Measurements from ENCODE around the gene CDH13. TPM values are rescaled to one million over a fixed set of nuclear protein-coding genes. Genes with fewer than 3 reads are reported as not detected.

Gene CDH13
- polyA plus RNA-seq, 10 donors: 32.5 to 56.9 (median 47.0) TPM

- no peak for DNase-seq
These were observed 592.5 kb downstream of the CDH13 start for GRCh38 chr16:83219285-83219684.

- DNase-seq: no peak
These were observed 593.3 kb downstream of the CDH13 start for GRCh38 chr16:83220066-83220465.

DNA sequence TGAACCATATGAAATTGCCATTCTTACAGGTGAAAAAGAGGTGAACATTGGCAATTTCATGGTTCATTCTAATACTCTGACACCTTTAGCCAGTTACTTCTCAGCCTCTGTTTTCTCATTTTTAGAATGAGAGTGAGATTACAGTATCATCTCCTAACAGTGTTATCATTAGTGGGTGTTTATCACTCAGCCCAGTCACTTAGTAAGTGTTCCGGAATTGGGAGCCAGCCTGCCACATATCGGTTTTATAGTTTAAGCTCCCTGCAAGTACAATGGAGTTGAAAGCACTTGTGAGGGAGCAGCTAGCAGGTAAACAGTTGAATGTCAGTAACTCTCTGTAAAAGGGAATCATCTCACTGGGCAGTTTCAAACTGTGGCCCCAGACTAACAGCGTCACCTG lies 597.9 kb downstream of the CDH13 start:
- DNase-seq: no peak

GRCh38 chr16:83227336-83227735 lies 600.6 kb downstream of the CDH13 start:
- DNase-seq: no peak

- DNase-seq: peak in 1 of 3 donors; percentile 3
These were observed 605.0 kb downstream of the CDH13 start for GRCh38 chr16:83231729-83232128.

- no peak for DNase-seq
These were observed 606.4 kb downstream of the CDH13 start for GRCh38 chr16:83233153-83233552.

DNA sequence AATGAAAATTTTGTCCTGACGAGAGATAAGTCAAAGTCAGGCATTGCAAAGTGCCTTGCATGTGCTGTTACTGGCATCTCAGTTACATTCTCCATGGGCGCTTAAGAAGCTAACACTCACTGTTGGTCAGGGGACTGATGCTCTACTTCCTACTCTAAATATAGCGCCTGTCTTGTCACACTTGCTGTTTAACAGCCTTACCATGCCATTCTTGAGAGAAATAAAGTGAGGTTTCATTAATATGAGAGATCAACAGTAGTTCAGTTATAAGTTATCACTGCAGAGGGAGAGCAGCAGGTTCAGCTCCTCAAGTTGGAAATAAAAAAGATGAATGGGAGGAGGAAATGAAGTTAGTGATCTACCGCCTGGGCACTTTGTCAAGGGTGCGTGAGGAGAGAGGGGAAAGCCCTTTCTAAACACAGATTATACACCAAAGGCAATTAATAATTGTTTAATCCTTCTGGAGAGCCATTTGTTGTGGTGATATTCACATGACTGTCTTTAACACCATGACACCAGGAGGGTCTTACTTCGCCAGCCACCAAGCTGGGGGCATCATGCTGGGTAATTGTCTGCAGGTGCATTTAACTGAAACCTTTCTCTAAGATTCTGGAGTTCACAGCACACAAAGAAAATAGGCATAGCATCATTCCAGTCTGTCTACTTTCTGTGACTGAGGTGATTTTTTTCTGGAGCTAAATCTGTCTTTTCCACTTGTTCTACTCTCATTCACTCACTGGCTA lies 612.4 kb downstream of the CDH13 start:
- no peak for DNase-seq

DNA sequence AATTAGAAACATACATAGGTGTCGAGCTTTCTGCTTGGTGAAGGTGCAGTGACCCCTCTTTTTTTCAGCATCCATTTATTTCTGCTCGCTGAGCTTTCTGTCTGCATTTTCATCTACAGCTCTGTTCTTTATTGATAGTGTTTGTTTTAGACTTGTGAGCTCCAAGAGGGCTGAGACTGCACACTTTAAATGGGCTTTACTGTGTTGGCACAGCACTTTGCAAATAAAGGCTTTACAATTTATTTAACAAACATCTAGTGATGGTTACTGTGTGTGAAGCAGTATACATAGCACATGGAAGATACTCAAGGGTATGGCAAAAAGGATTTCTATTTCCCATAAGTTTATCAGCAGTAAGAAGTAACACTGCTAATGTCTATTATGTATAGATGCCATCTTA lies 617.3 kb downstream of the CDH13 start:
- DNase-seq: no peak

- DNase-seq: no peak
These were observed 618.3 kb downstream of the CDH13 start for GRCh38 chr16:83245061-83245460.

DNA sequence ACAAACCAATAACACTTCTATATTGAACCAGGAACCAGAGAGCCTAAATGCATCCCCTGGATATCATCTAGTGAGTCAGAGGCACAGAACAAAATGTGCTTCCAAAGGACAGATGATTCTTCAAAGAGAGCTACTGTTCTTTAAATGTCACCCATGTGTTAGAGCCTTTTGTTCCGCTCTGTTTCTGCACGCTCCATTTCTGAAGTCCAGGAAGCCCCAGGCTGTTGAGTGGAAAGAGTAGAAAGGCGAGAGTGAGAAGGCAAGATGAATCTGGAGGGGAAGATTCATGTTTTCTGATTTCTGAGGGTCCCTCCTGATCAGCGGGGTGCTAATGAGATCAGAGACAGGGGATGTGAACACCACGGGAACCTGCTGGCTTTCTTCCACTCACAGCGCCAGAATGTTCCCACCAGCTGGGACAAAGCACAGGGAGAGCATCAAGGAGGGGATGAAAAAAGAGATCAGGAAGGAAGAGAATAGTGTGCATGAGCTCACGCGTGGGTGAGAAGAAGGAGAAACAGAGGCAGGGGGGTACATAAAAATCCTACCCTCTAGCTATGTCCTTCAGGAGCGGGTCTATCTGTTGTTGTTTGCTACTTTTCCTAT lies 621.1 kb downstream of the CDH13 start:
- DNase-seq: peak in 1 of 3 donors; percentile 10

DNA sequence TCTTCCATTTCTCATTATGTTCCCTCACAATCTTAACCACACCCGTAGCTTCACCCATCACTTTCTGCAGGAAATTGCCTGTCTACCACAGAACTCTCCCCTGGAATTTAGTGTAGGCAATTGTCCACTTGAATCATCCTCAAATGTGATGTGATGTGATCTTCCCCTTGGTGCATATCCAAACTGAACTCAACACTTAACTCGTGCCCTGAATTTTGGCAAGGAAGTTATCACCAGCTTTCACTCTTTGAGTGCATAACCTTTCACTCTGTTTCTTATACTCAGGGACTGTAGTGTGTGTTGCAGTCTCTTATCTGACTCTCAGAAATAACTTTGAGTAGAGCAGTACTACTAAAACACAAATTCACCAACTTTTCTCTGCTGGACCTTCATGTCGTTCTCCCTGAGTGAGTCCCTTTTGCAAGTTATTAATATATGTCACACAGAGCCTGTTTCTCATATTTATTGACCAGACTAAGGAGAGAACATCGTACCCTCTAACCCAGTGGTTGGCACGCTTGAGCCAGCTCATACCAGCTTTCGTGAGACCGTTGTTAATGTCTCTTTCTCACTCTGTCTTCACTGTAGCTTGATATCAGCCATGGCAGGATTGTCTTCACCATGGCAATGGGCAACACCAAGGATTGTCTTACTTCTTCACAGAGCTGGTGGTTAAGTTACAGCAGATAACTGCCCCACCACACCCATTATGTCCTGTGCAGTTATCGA lies 622.1 kb downstream of the CDH13 start:
- no peak for DNase-seq

- DNase-seq: no peak
These were observed 626.8 kb downstream of the CDH13 start for GRCh38 chr16:83253521-83253920.

DNA sequence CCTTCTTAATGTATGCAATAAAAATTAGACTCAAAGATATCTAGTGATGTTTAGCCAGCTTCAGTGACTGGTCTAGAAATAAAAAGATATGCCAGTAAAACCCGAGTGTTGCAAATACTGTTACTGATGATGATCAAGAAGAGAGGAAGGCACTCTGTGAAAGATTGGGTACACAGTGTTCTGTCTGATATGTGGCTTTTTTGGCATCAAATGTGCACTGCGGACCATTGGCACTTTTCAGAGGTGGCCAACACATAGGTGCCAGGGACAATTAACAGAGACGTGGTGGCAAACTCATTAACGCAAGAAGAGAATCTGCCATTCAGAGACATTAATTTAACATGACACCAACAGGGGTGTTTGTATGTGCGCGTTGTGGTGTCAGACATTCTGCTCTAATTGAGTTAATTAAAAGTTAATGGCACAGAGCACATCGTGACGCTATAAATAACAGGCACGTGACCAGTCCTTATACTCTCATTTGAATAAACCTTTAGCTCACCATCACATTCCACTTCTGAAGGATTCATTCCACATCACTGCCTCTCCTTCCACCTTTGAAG lies 631.7 kb downstream of the CDH13 start:
- DNase-seq: no peak

DNA sequence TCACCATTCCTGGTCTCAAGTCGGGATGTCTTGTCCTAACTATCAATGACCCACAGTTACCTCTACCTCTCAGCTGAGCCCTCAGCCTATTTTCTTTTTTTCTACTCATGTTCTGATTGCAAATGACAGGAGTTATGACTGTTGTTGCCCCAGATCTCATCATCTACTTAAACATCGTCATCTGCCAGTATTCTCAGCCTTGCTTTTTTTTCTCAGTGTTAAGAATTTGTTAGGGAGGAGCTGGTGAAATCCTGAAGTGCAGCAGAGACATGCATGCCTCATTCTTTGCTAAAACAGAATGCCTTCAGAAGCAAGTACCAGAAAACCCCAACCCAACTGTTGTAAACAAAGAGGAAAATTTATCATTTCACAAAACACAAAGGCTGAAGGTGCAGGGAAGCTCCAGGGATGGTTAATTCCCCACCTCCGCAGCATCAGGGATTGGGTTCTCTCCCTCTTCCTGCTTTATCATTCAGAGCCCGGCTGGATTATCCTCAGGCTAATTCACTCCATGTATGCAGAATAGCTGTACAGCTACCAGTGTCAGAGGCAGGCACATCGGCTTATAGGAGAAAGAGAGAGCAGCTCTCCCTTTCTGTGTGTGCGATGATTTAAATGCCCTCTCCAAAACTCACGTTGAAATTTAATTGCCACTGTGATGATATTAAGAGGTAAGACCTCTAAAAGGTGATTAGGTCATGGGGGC lies 640.2 kb downstream of the CDH13 start:
- no peak for DNase-seq

- peak; percentile 7 to 49 (median 31) for DNase-seq
These were observed 641.4 kb downstream of the CDH13 start for GRCh38 chr16:83268169-83268568.

GRCh38 chr16:83269048-83269447 lies 642.3 kb downstream of the CDH13 start:
- no peak for DNase-seq

DNA sequence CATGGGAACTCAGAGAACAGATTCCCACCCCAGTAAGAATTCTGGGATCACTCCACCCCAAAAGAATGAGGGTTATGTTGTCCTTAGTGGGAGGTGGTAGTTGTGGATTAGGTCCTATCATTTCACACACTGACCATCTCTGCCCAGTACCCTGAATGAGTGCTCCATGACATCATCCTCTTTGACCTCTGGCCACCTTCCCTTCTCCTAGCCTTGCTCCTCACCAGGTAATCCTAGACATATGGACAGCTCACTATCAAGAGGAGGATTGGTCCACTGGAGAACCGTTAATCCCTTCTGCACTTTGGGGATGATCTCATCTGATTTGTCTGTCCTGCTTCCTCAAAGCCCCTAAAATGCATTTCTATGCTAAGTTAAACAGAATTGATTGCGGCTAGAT lies 642.8 kb downstream of the CDH13 start:
- DNase-seq: no peak

DNA sequence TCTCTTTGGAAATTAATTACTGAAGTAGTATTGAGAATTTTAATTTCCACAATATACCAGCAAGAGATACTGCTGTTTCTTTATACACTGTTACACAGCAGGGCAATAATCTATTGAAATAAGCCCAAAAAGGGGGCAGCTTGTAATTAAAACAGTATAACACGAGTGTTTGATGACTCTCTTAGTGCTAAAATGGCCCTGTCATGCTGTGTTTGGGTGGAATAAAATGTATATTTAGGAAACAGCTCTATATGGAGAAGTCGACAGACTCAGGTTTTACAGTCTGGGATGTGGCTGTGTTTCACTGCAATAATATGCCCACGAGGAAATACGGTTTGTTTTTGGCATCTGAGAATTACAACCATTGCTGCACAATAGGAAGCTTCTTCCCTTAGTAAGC lies 643.3 kb downstream of the CDH13 start:
- DNase-seq: no peak

DNA sequence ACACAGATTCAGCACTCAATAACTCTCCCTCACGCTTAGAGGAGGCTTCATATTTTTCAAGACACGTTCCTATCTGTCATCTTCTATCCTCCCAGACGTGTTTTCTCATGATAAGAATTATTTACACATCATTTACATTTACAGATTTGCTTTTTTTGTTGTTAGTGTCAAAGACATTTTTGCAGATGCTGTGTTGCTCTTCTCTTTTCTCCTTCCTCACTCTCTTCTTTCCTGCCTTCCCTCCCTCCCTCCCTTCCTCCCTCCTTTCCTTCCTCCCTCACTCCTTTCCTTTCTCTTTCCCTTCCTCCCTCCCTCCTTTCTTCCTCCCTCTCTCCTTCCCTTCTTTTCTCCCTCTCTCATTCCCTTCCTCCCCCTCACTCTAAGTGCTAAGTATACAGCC lies 643.9 kb downstream of the CDH13 start:
- DNase-seq: no peak

DNA sequence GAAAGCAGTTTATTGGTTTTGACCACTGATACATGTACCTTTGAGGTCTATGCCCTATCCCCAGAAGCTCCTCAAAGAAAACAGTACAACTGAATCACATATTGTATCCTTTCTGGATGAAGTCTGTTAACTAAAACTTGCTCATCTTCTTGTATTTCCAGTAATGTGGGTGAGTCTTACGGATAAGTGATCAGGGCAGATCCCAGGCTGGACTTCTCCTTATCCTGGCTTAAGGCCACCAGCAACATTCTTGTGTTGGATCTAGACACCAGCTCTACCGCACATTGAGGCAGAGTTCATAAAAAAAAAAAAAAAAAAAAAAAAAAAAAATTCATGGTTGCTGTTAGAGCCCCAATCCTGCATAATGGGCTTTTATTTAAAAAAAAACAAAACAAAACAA lies 644.4 kb downstream of the CDH13 start:
- DNase-seq: peak in 1 of 3 donors; percentile 10

- peak in 2 of 3 donors; percentile 9 to 19 for DNase-seq
These were observed 645.3 kb downstream of the CDH13 start for GRCh38 chr16:83271970-83272575.

DNA sequence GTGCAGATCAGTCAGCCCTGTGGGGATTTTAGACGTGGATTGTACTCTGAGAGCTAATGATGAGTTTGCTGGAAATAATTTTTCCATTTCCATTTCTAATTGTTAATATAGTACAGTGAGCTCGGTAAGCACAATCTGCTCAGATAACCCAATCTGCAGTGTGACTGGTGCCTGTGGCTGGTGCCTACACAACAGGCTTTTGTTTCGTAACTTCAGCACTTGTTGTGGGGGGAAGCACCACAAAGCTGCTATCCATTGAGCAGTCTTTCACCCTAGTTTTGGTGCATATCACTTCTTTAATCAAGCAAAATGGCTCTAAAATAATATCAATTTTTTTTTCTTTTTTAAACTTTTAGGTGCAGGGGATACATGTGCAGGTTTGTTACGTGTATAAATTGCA lies 646.1 kb downstream of the CDH13 start:
- DNase-seq: no peak

Measured in muscle of back (tissue), 11 donors.